SH-SY5Y (cell line): Measurements from ENCODE around the gene AP3S1.

Source experiments
- GATA2 ChIP-seq: IDR thresholded peaks from 2 replicates; pipeline ENCODE4 v1.6.1; 2011; ENCODE audit warnings: mild to moderate bottlenecking, low read depth, low read length
- GATA3 ChIP-seq: IDR thresholded peaks from 2 replicates; pipeline ENCODE4 v1.6.1; 2011; ENCODE audit warnings: low read depth, mild to moderate bottlenecking, low read length, moderate library complexity

GRCh38 chr5:115812372-115812771 is 29.4 kb upstream of the AP3S1 start:
- TF ChIP-seq GATA2, result no peak
- TF ChIP-seq GATA3, result no peak
